ENCODE results near the gene KCNIP3. TPM values are rescaled to one million over a fixed set of nuclear protein-coding genes. Genes with fewer than 3 reads are reported as not detected.

Gene KCNIP3
- 100 to 1,000 TPM in 1 of 2 donors, 10 to 100 TPM in 1; 33.3 to 168 TPM for total RNA-seq

DNA sequence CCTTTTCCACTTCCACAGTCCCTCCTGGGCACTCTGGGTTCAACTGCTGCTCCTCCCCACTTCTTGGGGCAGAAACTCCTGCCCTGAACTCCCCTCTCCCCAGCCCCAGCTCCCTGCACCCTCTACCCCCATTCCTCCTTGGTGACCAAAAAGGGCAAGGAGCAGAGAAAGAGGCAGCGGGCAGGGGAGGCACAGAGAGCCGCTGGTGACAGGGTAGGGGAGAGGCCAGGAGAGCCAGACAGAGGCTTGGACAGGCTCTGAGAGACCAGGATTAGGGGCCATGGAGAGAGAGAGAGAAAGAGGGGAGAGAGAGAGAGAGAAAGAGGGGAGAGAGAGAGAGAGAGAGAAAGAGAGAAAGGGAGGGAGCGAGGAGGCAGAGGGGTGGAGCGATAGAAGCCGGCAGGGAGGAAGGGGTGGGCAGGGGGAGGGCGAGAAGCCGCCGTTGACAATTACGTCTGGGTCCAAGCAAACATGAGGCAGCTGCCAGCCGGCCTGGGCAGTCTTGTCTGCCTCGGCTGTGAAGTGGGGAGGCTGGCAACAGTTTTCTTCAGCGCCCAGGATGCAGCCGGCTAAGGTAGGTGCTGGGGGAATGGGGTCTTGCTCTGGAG is at the start of gene KCNIP3:
KCNIP3 (plus strand) TSS at position 468 of the 608 bp plus-strand sequence; CDS start at position 560, 92 bp downstream.

DNA sequence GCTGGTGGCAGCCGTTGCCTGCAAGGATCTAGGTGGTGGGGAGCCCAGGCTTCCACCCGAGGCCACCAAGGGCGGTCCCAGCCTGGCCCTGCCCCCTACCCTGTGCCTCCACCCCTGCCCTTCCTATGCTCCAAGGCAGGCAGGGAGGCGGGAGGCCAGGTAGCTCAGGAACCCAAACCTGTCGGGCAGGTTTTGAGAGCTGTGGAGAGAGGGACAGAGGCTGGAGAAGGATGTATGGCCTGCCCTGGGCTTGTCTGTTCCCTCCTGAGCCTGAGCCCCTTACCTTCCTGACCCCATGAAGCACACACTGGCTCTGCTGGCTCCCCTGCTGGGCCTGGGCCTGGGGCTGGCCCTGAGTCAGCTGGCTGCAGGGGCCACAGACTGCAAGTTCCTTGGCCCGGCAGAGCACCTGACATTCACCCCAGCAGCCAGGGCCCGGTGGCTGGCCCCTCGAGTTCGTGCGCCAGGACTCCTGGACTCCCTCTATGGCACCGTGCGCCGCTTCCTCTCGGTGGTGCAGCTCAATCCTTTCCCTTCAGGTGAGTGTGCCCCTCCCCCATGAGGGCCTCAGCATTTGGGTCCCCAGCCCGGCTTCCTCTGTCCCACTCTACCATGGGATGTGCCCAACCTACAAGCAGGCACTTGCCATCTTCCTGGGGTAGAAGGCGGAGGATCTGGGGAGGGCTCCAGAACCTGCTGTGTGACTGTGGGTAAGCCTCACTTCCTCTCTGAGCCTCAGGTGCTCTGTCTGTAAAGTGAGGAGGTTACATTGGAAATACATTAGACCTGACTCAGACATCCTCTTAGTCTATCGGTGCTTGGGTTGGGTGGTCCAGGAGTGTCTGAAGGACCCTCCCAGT is 22.6 kb upstream of the KCNIP3 start, which contains the start of gene PROM2:
PROM2 (plus strand) TSS at position 159 of the 860 bp plus-strand sequence; CDS start at position 296, 137 bp downstream.

DNA sequence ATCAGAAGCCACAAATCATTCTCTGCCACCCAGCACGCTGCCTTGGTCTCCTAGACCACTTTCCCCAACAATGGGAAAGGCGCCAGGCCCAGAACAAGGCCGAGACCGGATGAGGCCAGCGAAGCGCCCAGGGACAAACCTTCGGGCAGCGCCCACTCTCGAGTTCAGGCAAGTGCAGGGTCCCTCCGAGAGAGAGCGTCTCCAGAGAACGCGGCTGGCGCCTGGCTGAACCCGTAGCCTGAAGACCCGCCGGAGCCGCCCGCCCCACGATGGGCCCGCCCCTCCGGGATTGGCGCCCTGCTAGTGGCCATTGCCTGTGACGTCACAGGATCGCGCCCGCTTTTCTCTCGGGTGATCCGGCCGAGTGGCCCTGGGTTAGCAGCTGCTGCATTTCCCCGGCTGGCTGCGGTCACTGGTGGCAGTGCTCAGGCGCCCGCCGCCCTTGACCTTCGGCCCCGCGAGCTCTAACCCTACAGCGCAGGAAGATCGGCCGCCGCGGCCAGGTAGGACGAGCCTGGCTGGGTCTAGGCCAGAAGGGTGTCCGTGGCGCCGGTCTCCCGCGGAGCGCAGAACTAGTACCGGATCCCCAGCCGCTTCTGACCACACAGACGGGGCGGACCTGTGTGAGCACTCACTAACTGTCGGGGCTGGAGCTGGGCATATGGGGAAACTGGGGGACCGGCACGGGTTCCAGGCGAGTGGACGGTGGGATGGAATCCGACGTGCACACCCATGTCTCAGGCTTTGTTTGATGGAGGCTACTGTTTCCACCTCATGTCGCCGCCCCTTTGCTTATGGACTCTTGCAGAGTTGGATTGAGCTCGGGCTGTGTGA is 105.4 kb downstream of the KCNIP3 start, which contains the start of gene FAHD2A:
FAHD2A (plus strand) TSS at position 339 of the 834 bp plus-strand sequence. CDS start 2,851 bp downstream, outside the sequence.

Other genes with a start within 250 kb of the KCNIP3 start
- 10 to 100 TPM; 35.8 to 57.9 TPM for gene MRPS5, start 175.5 kb upstream of the KCNIP3 start, total RNA-seq
- 10 to 100 TPM; 11.0 to 12.7 TPM for gene ZNF514, start 137.5 kb upstream of the KCNIP3 start, total RNA-seq
- 1 to 10 TPM; 6.2 to 8.7 TPM for gene ZNF2, start 131.5 kb upstream of the KCNIP3 start, total RNA-seq
- 1 to 10 TPM; 5.2 to 6.7 TPM for gene ZNF892, start 89.8 kb upstream of the KCNIP3 start, total RNA-seq
- under 1 TPM; under 0.01 to 0.34 TPM for gene PROM2, start 22.9 kb upstream of the KCNIP3 start, total RNA-seq
- 10 to 100 TPM; 46.6 to 52.3 TPM for gene FAHD2A, start 105.4 kb downstream of the KCNIP3 start, total RNA-seq
- not detected for gene TRIM43B, start 187.4 kb downstream of the KCNIP3 start, total RNA-seq